Erythroblast (primary cell): ENCODE results near the gene EBP.

ENCODE experiments used
- GATA1 ChIP-seq: IDR thresholded peaks from 2 replicates; pipeline ENCODE4 v1.6.1; 2011; ENCODE audit warnings: low read depth, mild to moderate bottlenecking, control low read depth, low read length, moderate library complexity
- POLR2A ChIP-seq: IDR thresholded peaks from 2 replicates; pipeline ENCODE4 v1.6.1; 2011; ENCODE audit warnings: mild to moderate bottlenecking, low read length

GRCh38 chrX:48569958-48570357 lies 48.4 kb downstream of the EBP start:
- TF ChIP-seq POLR2A (no peak), GATA1 (no peak)
